Peyer's patch (tissue), 4 donors: Measurements from ENCODE around the gene ZDHHC13.

Source experiments
- POLR2A ChIP-seq, 2 donors: fragments of 450-650 bp; IDR thresholded peaks; one replicate each; pipeline ENCODE4 v1.5.1; 2017; ENCODE audit warnings: antibody characterized with exemption in 2 of 2, mild to moderate bottlenecking in 2 of 2, moderate library complexity in 2 of 2
- TF ChIP-seq, protein P1 (sequence below), 6 experiments: fragments of 450-650 bp in 4 of 6; fragments of 200-600 bp in 2 of 6; sonication (generic) in 1 of 6; IDR thresholded peaks; one replicate each; pipeline ENCODE4 v1.5.1; 2017 to 2019; ENCODE audit warnings: antibody characterized with exemption in 6 of 6, mild to moderate bottlenecking in 3 of 6, moderate library complexity in 1 of 6

DNA sequence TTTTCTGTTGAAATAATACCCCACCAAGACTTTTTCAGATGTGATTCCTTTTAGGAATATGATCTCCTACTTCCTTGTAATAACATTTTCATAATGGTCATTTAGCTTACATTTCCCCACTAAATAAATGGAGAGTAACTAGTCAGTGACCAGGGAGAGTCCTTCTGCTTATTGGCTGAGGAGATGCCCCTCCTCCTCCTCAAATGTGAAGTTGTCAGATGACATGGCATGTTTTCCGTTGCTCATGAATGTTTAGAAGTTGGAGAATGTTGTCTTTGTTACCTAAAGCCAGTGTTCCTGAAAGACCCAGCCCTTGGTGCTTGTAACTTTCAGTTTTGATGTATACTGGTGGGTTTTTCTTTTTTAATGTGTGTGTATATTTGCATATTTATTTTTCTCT, 46.6 kb downstream of the ZDHHC13 start:
- TF ChIP-seq, protein P1, sequence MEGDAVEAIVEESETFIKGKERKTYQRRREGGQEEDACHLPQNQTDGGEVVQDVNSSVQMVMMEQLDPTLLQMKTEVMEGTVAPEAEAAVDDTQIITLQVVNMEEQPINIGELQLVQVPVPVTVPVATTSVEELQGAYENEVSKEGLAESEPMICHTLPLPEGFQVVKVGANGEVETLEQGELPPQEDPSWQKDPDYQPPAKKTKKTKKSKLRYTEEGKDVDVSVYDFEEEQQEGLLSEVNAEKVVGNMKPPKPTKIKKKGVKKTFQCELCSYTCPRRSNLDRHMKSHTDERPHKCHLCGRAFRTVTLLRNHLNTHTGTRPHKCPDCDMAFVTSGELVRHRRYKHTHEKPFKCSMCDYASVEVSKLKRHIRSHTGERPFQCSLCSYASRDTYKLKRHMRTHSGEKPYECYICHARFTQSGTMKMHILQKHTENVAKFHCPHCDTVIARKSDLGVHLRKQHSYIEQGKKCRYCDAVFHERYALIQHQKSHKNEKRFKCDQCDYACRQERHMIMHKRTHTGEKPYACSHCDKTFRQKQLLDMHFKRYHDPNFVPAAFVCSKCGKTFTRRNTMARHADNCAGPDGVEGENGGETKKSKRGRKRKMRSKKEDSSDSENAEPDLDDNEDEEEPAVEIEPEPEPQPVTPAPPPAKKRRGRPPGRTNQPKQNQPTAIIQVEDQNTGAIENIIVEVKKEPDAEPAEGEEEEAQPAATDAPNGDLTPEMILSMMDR (IDR thresholded peaks at IDR 0.05) = no peak
- no peak for TF ChIP-seq POLR2A (IDR thresholded peaks at IDR 0.05)
